ENCODE data around the gene TRPM7.
"Not testable (repeated sequence)": the region's sequence is repeated elsewhere in the genome, so short reads cannot be mapped to it uniquely, and the experiment has no call there.

Gene TRPM7

GRCh38 chr15:50576166-50576565 lies 110.4 kb downstream of the TRPM7 start:
- Histone ChIP-seq H3K27me3 (ENCODE audit: control insufficient read depth in 1 of 2, insufficient read depth in 2 of 2, low read length in 2 of 2) (no peaks in the 10 kb centered on the region), H3K4me1 (ENCODE audit: control insufficient read depth in 1 of 2, insufficient read depth in 2 of 2, low read length in 2 of 2) (no peaks in the 10 kb centered on the region), H3K9me3 (ENCODE audit: control insufficient read depth in 1 of 2, low read length in 2 of 2) (no peaks in the 10 kb centered on the region), H3K4me3 (ENCODE audit: low read depth in 1 of 2, low read length in 2 of 2) (no peak overlapping the region), H3K27ac (ENCODE audit: low read depth, low read length) (no peak overlapping the region), H3K9ac (ENCODE audit: low read depth in 1 of 2, low read length in 2 of 2) (no peak overlapping the region), H3K36me3 (ENCODE audit: control insufficient read depth in 1 of 2, insufficient read depth in 2 of 2, low read length in 2 of 2) (peaks cover 23 to 67% of the 10 kb centered on the region in 2 donors)

- not testable (repeated sequence) for H3K4me1 ChIP-seq (ENCODE audit: control insufficient read depth in 1 of 2, insufficient read depth in 2 of 2, low read length in 2 of 2); H3K27ac ChIP-seq (ENCODE audit: low read depth, low read length); H3K4me3 ChIP-seq (ENCODE audit: low read depth in 1 of 2, low read length in 2 of 2); H3K9ac ChIP-seq (ENCODE audit: low read depth in 1 of 2, low read length in 2 of 2); H3K27me3 ChIP-seq (ENCODE audit: control insufficient read depth in 1 of 2, insufficient read depth in 2 of 2, low read length in 2 of 2); H3K9me3 ChIP-seq (ENCODE audit: control insufficient read depth in 1 of 2, low read length in 2 of 2)
- H3K36me3 ChIP-seq (ENCODE audit: control insufficient read depth in 1 of 2, insufficient read depth in 2 of 2, low read length in 2 of 2): peaks cover 19 to 64% of the 10 kb centered on the region in 2 donors
These were observed 112.8 kb downstream of the TRPM7 start for GRCh38 chr15:50573842-50574241.

- H3K36me3 ChIP-seq (ENCODE audit: control insufficient read depth in 1 of 2, insufficient read depth in 2 of 2, low read length in 2 of 2): peaks cover 11 to 45% of the 10 kb centered on the region in 2 donors
- no peaks in the 10 kb centered on the region for H3K9me3 ChIP-seq (ENCODE audit: control insufficient read depth in 1 of 2, low read length in 2 of 2)
- H3K27me3 ChIP-seq (ENCODE audit: control insufficient read depth in 1 of 2, insufficient read depth in 2 of 2, low read length in 2 of 2): no peaks in the 10 kb centered on the region
- H3K4me1 ChIP-seq (ENCODE audit: control insufficient read depth in 1 of 2, insufficient read depth in 2 of 2, low read length in 2 of 2): no peaks in the 10 kb centered on the region
- H3K27ac ChIP-seq (ENCODE audit: low read depth, low read length): no peak overlapping the region
- H3K4me3 ChIP-seq (ENCODE audit: low read depth in 1 of 2, low read length in 2 of 2): no peak overlapping the region
- H3K9ac ChIP-seq (ENCODE audit: low read depth in 1 of 2, low read length in 2 of 2): no peak overlapping the region
These were observed 122.8 kb downstream of the TRPM7 start for GRCh38 chr15:50563756-50564155.

GRCh38 chr15:50562735-50563640 lies 123.6 kb downstream of the TRPM7 start:
- no peaks in the 10 kb centered on the region for H3K4me1 ChIP-seq (ENCODE audit: control insufficient read depth in 1 of 2, insufficient read depth in 2 of 2, low read length in 2 of 2)
- H3K9ac ChIP-seq (ENCODE audit: low read depth in 1 of 2, low read length in 2 of 2): no peak overlapping the region
- H3K27me3 ChIP-seq (ENCODE audit: control insufficient read depth in 1 of 2, insufficient read depth in 2 of 2, low read length in 2 of 2): no peaks in the 10 kb centered on the region
- H3K9me3 ChIP-seq (ENCODE audit: control insufficient read depth in 1 of 2, low read length in 2 of 2): no peaks in the 10 kb centered on the region
- no peak overlapping the region for H3K27ac ChIP-seq (ENCODE audit: low read depth, low read length)
- no peak overlapping the region for H3K4me3 ChIP-seq (ENCODE audit: low read depth in 1 of 2, low read length in 2 of 2)
- peaks cover 11 to 45% of the 10 kb centered on the region in 2 donors for H3K36me3 ChIP-seq (ENCODE audit: control insufficient read depth in 1 of 2, insufficient read depth in 2 of 2, low read length in 2 of 2)

- Histone ChIP-seq H3K9ac (ENCODE audit: low read depth in 1 of 2, low read length in 2 of 2) (no peak overlapping the region), H3K4me3 (ENCODE audit: low read depth in 1 of 2, low read length in 2 of 2) (no peak overlapping the region), H3K27me3 (ENCODE audit: control insufficient read depth in 1 of 2, insufficient read depth in 2 of 2, low read length in 2 of 2) (no peaks in the 10 kb centered on the region), H3K9me3 (ENCODE audit: control insufficient read depth in 1 of 2, low read length in 2 of 2) (no peaks in the 10 kb centered on the region), H3K36me3 (ENCODE audit: control insufficient read depth in 1 of 2, insufficient read depth in 2 of 2, low read length in 2 of 2) (peaks cover 3 to 26% of the 10 kb centered on the region in 2 donors), H3K4me1 (ENCODE audit: control insufficient read depth in 1 of 2, insufficient read depth in 2 of 2, low read length in 2 of 2) (no peaks in the 10 kb centered on the region), H3K27ac (ENCODE audit: low read depth, low read length) (no peak overlapping the region)
These were observed 128.6 kb downstream of the TRPM7 start for GRCh38 chr15:50558012-50558411.

- Histone ChIP-seq H3K9ac (ENCODE audit: low read depth in 1 of 2, low read length in 2 of 2) (no peak overlapping the region), H3K4me3 (ENCODE audit: low read depth in 1 of 2, low read length in 2 of 2) (no peak overlapping the region), H3K36me3 (ENCODE audit: control insufficient read depth in 1 of 2, insufficient read depth in 2 of 2, low read length in 2 of 2) (peaks cover 0 to 18% of the 10 kb centered on the region in 2 donors), H3K27me3 (ENCODE audit: control insufficient read depth in 1 of 2, insufficient read depth in 2 of 2, low read length in 2 of 2) (no peaks in the 10 kb centered on the region), H3K27ac (ENCODE audit: low read depth, low read length) (no peak overlapping the region), H3K4me1 (ENCODE audit: control insufficient read depth in 1 of 2, insufficient read depth in 2 of 2, low read length in 2 of 2) (no peaks in the 10 kb centered on the region), H3K9me3 (ENCODE audit: control insufficient read depth in 1 of 2, low read length in 2 of 2) (no peaks in the 10 kb centered on the region)
These were observed 129.8 kb downstream of the TRPM7 start for GRCh38 chr15:50556642-50557371.

GRCh38 chr15:50552238-50552637 lies 134.4 kb downstream of the TRPM7 start:
- Histone ChIP-seq H3K27ac (ENCODE audit: low read depth, low read length) (no peak overlapping the region), H3K36me3 (ENCODE audit: control insufficient read depth in 1 of 2, insufficient read depth in 2 of 2, low read length in 2 of 2) (no peaks in the 10 kb centered on the region), H3K9me3 (ENCODE audit: control insufficient read depth in 1 of 2, low read length in 2 of 2) (no peaks in the 10 kb centered on the region), H3K9ac (ENCODE audit: low read depth in 1 of 2, low read length in 2 of 2) (no peak overlapping the region), H3K4me1 (ENCODE audit: control insufficient read depth in 1 of 2, insufficient read depth in 2 of 2, low read length in 2 of 2) (no peaks in the 10 kb centered on the region), H3K27me3 (ENCODE audit: control insufficient read depth in 1 of 2, insufficient read depth in 2 of 2, low read length in 2 of 2) (no peaks in the 10 kb centered on the region), H3K4me3 (ENCODE audit: low read depth in 1 of 2, low read length in 2 of 2) (no peak overlapping the region)

GRCh38 chr15:50549326-50549725 lies 137.3 kb downstream of the TRPM7 start:
- no peak overlapping the region for H3K9ac ChIP-seq (ENCODE audit: low read depth in 1 of 2, low read length in 2 of 2)

GRCh38 chr15:50546566-50546965 lies 140.0 kb downstream of the TRPM7 start, which contains the start of gene USP50:
Gene USP50 (minus strand): TSS chr15:50546666. CDS start chr15:50546525, 141 bp downstream.
- no peaks in the 10 kb centered on the region for H3K27me3 ChIP-seq (ENCODE audit: control insufficient read depth in 1 of 2, insufficient read depth in 2 of 2, low read length in 2 of 2)
- no peak within 1 kb of the TSS for H3K9ac ChIP-seq (ENCODE audit: low read depth in 1 of 2, low read length in 2 of 2)
- no peaks in the 10 kb centered on the region for H3K36me3 ChIP-seq (ENCODE audit: control insufficient read depth in 1 of 2, insufficient read depth in 2 of 2, low read length in 2 of 2)
- no peaks in the 10 kb centered on the region for H3K9me3 ChIP-seq (ENCODE audit: control insufficient read depth in 1 of 2, low read length in 2 of 2)
- no peaks in the 10 kb centered on the region for H3K4me1 ChIP-seq (ENCODE audit: control insufficient read depth in 1 of 2, insufficient read depth in 2 of 2, low read length in 2 of 2)
- no peak within 1 kb of the TSS for H3K4me3 ChIP-seq (ENCODE audit: low read depth in 1 of 2, low read length in 2 of 2)
- H3K27ac ChIP-seq (ENCODE audit: low read depth, low read length): no peak within 1 kb of the TSS

More at GRCh38 chr15:50549326-50549725, 137.3 kb downstream of the TRPM7 start:
- Histone ChIP-seq H3K36me3 (ENCODE audit: control insufficient read depth in 1 of 2, insufficient read depth in 2 of 2, low read length in 2 of 2) (no peaks in the 10 kb centered on the region), H3K27ac (ENCODE audit: low read depth, low read length) (no peak overlapping the region), H3K27me3 (ENCODE audit: control insufficient read depth in 1 of 2, insufficient read depth in 2 of 2, low read length in 2 of 2) (no peaks in the 10 kb centered on the region), H3K9me3 (ENCODE audit: control insufficient read depth in 1 of 2, low read length in 2 of 2) (no peaks in the 10 kb centered on the region), H3K4me3 (ENCODE audit: low read depth in 1 of 2, low read length in 2 of 2) (no peak overlapping the region), H3K4me1 (ENCODE audit: control insufficient read depth in 1 of 2, insufficient read depth in 2 of 2, low read length in 2 of 2) (no peaks in the 10 kb centered on the region)

- Histone ChIP-seq H3K27me3 (ENCODE audit: control insufficient read depth in 1 of 2, insufficient read depth in 2 of 2, low read length in 2 of 2) (no peaks in the 10 kb centered on the region), H3K9ac (ENCODE audit: low read depth in 1 of 2, low read length in 2 of 2) (no peak overlapping the region), H3K36me3 (ENCODE audit: control insufficient read depth in 1 of 2, insufficient read depth in 2 of 2, low read length in 2 of 2) (no peaks in the 10 kb centered on the region), H3K9me3 (ENCODE audit: control insufficient read depth in 1 of 2, low read length in 2 of 2) (no peaks in the 10 kb centered on the region), H3K27ac (ENCODE audit: low read depth, low read length) (no peak overlapping the region), H3K4me1 (ENCODE audit: control insufficient read depth in 1 of 2, insufficient read depth in 2 of 2, low read length in 2 of 2) (no peaks in the 10 kb centered on the region), H3K4me3 (ENCODE audit: low read depth in 1 of 2, low read length in 2 of 2) (no peak overlapping the region)
These were observed 142.2 kb downstream of the TRPM7 start for GRCh38 chr15:50544368-50544767.

All from duodenal mucosa (tissue), 2 donors.